Bronchial epithelial cell (primary cell): Measurements from ENCODE around the gene TTYH2. TPM values are rescaled to one million over a fixed set of nuclear protein-coding genes. Genes with fewer than 3 reads are reported as not detected.

Experiments used
- DNase-seq: peaks from one replicate; pipeline ENCODE4 v3.0.0-alpha.2; 2010; ENCODE audit warnings: low read depth
- FAIRE-seq: peaks from 2 replicates; lab custom pipeline; 2011; peaks lifted over from hg19 to GRCh38; lab: Jason Lieb, UNC
- H3K27me3 ChIP-seq: 2 replicates; pipeline ENCODE4 v1.5.1; 2011; ENCODE audit warnings: low read length; ENCODE audit not compliant: control insufficient read depth, insufficient read depth
- H3K36me3 ChIP-seq: 2 replicates; pipeline ENCODE4 v1.5.1; 2011; ENCODE audit warnings: low read length; ENCODE audit not compliant: control insufficient read depth, insufficient read depth
- H3K4me3 ChIP-seq: 2 replicates; pipeline ENCODE4 v1.5.1; 2011; ENCODE audit warnings: mild to moderate bottlenecking, low read depth, low read length, control low read depth
- total RNA-seq: library from RNA; depleted of rRNA; stranded (reverse); fragments of >200 nt; gene quantifications from 2 replicates; pipeline ENCODE4 v1.2.1, GENCODE V29; 2014
- TF ChIP-seq, protein P1 (sequence below): IDR thresholded peaks from 2 replicates; pipeline ENCODE4 v1.5.1; 2011; ENCODE audit warnings: mild to moderate bottlenecking, moderate library complexity, low read length, control low read depth, inconsistent platforms; ENCODE audit not compliant: insufficient read depth, severe bottlenecking

The TTYH2 gene
- total RNA-seq, 1 donor from 2014 or later: 2.4 TPM

- Histone ChIP-seq H3K36me3 (peaks cover 5% of the 10 kb centered on the region), H3K27me3 (peaks cover 3% of the 10 kb centered on the region), H3K4me3 (peak overlapping the region; percentile 34)
- TF ChIP-seq, protein P1, sequence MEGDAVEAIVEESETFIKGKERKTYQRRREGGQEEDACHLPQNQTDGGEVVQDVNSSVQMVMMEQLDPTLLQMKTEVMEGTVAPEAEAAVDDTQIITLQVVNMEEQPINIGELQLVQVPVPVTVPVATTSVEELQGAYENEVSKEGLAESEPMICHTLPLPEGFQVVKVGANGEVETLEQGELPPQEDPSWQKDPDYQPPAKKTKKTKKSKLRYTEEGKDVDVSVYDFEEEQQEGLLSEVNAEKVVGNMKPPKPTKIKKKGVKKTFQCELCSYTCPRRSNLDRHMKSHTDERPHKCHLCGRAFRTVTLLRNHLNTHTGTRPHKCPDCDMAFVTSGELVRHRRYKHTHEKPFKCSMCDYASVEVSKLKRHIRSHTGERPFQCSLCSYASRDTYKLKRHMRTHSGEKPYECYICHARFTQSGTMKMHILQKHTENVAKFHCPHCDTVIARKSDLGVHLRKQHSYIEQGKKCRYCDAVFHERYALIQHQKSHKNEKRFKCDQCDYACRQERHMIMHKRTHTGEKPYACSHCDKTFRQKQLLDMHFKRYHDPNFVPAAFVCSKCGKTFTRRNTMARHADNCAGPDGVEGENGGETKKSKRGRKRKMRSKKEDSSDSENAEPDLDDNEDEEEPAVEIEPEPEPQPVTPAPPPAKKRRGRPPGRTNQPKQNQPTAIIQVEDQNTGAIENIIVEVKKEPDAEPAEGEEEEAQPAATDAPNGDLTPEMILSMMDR: no peak
- FAIRE-seq (no peak), DNase-seq (no peak)
Observed at GRCh38 chr17:74213861-74214391, 555 bp downstream of the TTYH2 start.

DNA sequence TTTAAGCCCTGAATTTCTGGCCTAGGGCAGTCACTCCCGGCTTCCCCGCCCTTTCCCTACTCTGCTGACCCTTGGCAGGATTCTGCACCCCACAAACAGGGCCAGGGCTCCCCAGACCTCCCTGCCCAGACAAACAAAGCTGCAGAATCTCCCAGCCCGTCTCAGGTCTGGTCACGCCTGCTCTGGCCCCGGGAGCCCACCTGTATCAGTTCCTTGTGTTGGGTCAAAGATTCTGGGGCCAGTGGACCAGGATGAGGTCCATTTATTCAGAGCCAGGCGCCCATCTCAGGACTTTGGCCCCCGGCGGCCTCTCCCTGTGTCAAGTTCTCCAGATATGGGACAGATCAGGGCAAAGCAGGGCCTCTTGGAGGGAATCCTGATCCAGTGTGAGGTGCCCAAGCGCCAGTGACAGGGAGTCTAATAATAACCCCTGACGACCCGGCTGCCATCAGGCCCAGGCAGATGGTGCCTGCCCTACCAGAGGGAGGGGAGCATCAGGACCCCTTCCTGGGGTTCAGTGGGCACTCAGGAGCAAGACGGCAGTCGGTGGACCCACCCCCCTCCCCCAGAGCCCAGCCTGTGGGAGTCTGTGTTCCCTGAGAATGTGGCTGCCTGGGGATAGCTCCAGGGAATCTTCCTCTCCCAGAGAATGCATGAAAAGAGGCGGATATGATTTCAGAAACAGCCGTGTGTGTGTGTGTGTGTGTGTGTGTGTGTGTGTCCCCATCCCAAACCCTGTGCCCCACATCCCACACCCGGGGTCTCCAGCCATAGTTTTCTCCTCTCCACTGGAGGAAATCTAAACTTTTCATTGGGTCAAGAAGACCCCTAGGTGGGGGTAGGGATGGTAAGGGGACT lies 1.3 kb downstream of the TTYH2 start:
- TF ChIP-seq, protein P1: no peak
- H3K36me3 ChIP-seq: peaks cover 1% of the 10 kb centered on the region
- H3K4me3 ChIP-seq: no peak overlapping the region
- H3K27me3 ChIP-seq: peaks cover 3% of the 10 kb centered on the region
- no peak for FAIRE-seq
- DNase-seq: no peak

GRCh38 chr17:74215342-74215727 lies 2.0 kb downstream of the TTYH2 start:
- no peaks in the 10 kb centered on the region for H3K36me3 ChIP-seq
- H3K27me3 ChIP-seq: peaks cover 3% of the 10 kb centered on the region
- DNase-seq: no peak
- TF ChIP-seq, protein P1: no peak
- FAIRE-seq: no peak
- no peak overlapping the region for H3K4me3 ChIP-seq

DNA sequence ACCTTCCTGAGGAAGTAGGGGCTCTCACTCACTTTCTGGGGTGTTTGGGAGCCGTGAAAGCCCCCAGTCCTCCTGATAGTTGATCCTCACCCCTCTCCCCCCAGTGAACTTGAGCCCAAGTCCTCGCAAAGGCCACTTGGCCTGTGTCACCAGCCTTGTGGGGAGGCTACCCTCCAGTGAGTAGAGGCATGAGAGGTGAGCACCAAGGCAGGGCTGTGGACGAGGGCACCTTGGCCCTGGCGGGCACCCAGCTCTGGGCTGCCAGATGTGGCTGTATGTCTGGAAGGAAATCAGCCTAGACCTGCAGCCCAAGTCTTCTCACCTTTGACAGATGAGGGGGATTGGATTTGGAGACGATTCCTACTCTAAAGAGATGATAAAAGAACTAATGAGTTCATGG lies 3.1 kb downstream of the TTYH2 start:
- TF ChIP-seq, protein P1: no peak
- no peaks in the 10 kb centered on the region for H3K36me3 ChIP-seq
- peaks cover 3% of the 10 kb centered on the region for H3K27me3 ChIP-seq
- no peak overlapping the region for H3K4me3 ChIP-seq
- FAIRE-seq (no peak), DNase-seq (no peak)

DNA sequence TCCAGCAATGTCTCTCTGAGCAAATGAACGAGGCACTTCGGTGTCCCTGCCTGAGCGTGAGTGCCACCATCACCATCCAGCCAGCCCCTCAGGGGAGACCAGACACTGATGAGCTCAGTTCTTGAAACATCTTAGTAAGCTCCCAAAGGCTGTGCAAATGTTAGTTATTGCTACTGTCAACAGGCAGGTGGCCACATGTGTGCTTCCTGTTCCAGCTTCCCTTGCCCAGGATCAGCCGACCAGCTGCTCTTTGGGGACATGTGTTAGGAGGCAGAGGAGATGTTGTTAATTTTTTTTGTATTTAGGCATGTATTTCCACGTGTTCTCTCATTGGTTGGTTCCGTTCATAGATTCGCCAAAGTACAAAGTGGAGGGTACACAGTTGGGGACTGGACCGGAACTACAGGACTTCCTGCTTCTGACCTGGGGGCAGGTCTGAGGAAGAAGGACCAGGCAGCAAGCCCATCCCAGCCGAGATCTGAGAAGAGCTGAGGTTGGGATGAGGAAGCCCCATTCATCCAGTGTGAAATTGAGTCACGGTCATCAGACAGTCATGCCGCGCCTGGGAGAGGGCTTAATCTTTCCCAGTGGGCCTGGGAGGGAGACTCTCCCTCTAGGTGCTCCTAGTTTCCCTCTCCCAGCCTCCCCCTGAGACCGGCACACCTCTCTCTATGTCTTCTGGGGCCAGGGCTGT lies 3.8 kb downstream of the TTYH2 start:
- peak; percentile 13 for FAIRE-seq
- H3K27me3 ChIP-seq: peaks cover 3% of the 10 kb centered on the region
- no peak overlapping the region for H3K4me3 ChIP-seq
- TF ChIP-seq, protein P1: no peak
- no peak for DNase-seq
- no peaks in the 10 kb centered on the region for H3K36me3 ChIP-seq
